T-helper 2 cell treated with Interferon-gamma antibody and Interleukin-4, amounts not matched to agents 100 ng/mL and 5 ng/mL, for 36 hours (primary cell): ENCODE measurements around the gene SLC52A3. TPM values are rescaled to one million over a fixed set of nuclear protein-coding genes. Genes with fewer than 3 reads are reported as not detected.
"Not testable (repeated sequence)": the region's sequence is repeated elsewhere in the genome, so short reads cannot be mapped to it uniquely, and the experiment has no call there.

Experiments used
- intact Hi-C: fragments of 100-400 bp; cut with micrococcal nuclease; formaldehyde crosslinking; loops from one replicate; pipeline ENCODE4 v1.15.1; 2023
- total RNA-seq: library from RNA; stranded (reverse); gene quantifications from 2 replicates; pipeline ENCODE4 v1.2.3, GENCODE V29; 2022

The SLC52A3 gene
- total RNA-seq, 1 donor from 2014 or later = not detected

- intact Hi-C loops = no loop called here
Measured at GRCh38 chr20:728256-728944, 39.9 kb downstream of the SLC52A3 start.

GRCh38 chr20:726160-726559, 42.1 kb downstream of the SLC52A3 start:
- intact Hi-C loops = no loop called here

- intact Hi-C loops = no loop called here
Measured at GRCh38 chr20:725491-725890, 42.8 kb downstream of the SLC52A3 start.

GRCh38 chr20:724797-725196, 43.5 kb downstream of the SLC52A3 start:
- intact Hi-C loops = not testable (repeated sequence)

GRCh38 chr20:723756-724155, 44.5 kb downstream of the SLC52A3 start:
- intact Hi-C loops = no loop called here

- intact Hi-C loops = no loop called here
Measured at GRCh38 chr20:722822-723644, 45.3 kb downstream of the SLC52A3 start.

GRCh38 chr20:721876-722275, 46.4 kb downstream of the SLC52A3 start:
- intact Hi-C loops = no loop called here

GRCh38 chr20:719816-720215, 48.5 kb downstream of the SLC52A3 start:
- intact Hi-C loops = no loop called here

GRCh38 chr20:719068-719467, 49.2 kb downstream of the SLC52A3 start:
- intact Hi-C loops = no loop called here

GRCh38 chr20:717832-718231, 50.5 kb downstream of the SLC52A3 start:
- intact Hi-C loops = no loop called here

- intact Hi-C loops = no loop called here
Measured at GRCh38 chr20:717271-717670, 51.0 kb downstream of the SLC52A3 start.

GRCh38 chr20:714453-714852, 53.8 kb downstream of the SLC52A3 start:
- intact Hi-C loops = no loop called here

GRCh38 chr20:711576-711975, 56.7 kb downstream of the SLC52A3 start:
- intact Hi-C loops = no loop called here

- intact Hi-C loops = no loop called here
Measured at GRCh38 chr20:710780-711450, 57.4 kb downstream of the SLC52A3 start.

Other genes with a start within 250 kb of the SLC52A3 start
- 127 and 128 TPM in 2 replicates for gene CSNK2A1, start 224.7 kb downstream of the SLC52A3 start, total RNA-seq
- gene TCF15, start 158.2 kb downstream of the SLC52A3 start, total RNA-seq = not detected in 2 replicates
- 14.1 and 14.3 TPM in 2 replicates for gene SRXN1, start 115.3 kb downstream of the SLC52A3 start, total RNA-seq
- gene SCRT2, start 92.7 kb downstream of the SLC52A3 start, total RNA-seq = not detected in 2 replicates
- gene FAM110A, start 65.2 kb upstream of the SLC52A3 start, total RNA-seq = 19.1 and 19.4 TPM in 2 replicates
- gene ANGPT4, start 147.8 kb upstream of the SLC52A3 start, total RNA-seq = not detected in 2 replicates
- gene RSPO4, start 233.8 kb upstream of the SLC52A3 start, total RNA-seq = not detected in 2 replicates